Suprapubic skin (tissue), 4 donors: Measurements from ENCODE around the gene PRELP.

Source experiments
- CTCF ChIP-seq, 2 donors: fragments of 200-600 bp in 1 of 2; fragments of 450-650 bp in 1 of 2; sonication (generic) in 1 of 2; IDR thresholded peaks; one replicate each; pipeline ENCODE4 v1.5.1; 2016 to 2019; ENCODE audit warnings: antibody characterized with exemption in 2 of 2, mild to moderate bottlenecking in 1 of 2, moderate library complexity in 1 of 2
- EP300 ChIP-seq: sonication (generic); formaldehyde crosslinking; IDR thresholded peaks from one replicate; pipeline ENCODE4 v1.6.1; 2017; ENCODE audit warnings: antibody characterized with exemption
- POLR2A ChIP-seq, 2 donors: fragments of 450-650 bp; IDR thresholded peaks; one replicate each; pipeline ENCODE4 v1.6.1; 2017; ENCODE audit warnings: antibody characterized with exemption in 2 of 2, mild to moderate bottlenecking in 2 of 2, moderate library complexity in 2 of 2
- POLR2AphosphoS5 ChIP-seq, 3 donors: sonication (generic); formaldehyde crosslinking; IDR thresholded peaks; one replicate each; pipeline ENCODE4 v1.6.1; 2017; ENCODE audit warnings: antibody characterized with exemption in 3 of 3

GRCh38 chr1:203428981-203429599, 46.5 kb upstream of the PRELP start:
- TF ChIP-seq POLR2A (IDR thresholded peaks at IDR 0.05) = no peak
- no peak for TF ChIP-seq CTCF (IDR thresholded peaks at IDR 0.05)
- TF ChIP-seq POLR2AphosphoS5 (IDR thresholded peaks at IDR 0.05) = no peak
- no peak for TF ChIP-seq EP300
